ENCODE data around the gene DDX41. TPM values are rescaled to one million over a fixed set of nuclear protein-coding genes. Genes with fewer than 3 reads are reported as not detected.

The DDX41 gene
- total RNA-seq, 1 experiment from 2014 or later = 269 TPM

DNA sequence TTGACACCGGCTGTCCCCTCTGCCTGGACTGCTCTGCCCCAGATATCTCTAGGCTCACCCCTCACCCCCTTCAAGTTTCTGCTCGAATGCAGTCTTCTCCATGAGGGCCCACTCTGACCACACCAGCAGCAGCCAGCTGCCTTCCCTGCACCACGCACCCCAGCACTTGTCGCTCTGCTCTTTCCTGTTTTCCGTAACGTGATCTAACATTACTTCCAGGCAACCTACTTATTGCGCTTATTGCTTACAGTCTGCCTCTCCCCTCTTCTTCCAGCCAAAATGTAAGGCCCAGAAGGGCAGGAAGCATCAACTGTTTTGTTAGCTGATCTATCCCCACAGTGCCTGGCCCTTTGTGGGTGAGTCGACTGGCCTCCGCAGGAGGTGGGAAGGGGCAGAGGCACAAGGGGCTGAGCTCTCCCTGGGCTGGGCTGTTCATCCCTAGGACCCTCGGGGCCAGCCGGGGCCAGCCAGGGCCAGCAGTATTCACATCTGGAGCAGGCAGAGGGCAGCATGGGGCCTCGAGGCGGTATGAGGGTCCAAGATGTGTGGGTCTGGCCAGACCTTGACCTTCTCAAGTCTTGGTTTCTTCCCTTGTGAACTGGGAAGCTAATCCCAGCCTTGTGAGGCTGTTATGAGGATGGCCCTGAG lies 31.7 kb downstream of the DDX41 start:
- DNase-seq (ENCODE audit: low spot score) = no peak

- DNase-seq (ENCODE audit: low spot score) = no peak
Measured at GRCh38 chr5:177483994-177484901, 32.5 kb downstream of the DDX41 start.

DNA sequence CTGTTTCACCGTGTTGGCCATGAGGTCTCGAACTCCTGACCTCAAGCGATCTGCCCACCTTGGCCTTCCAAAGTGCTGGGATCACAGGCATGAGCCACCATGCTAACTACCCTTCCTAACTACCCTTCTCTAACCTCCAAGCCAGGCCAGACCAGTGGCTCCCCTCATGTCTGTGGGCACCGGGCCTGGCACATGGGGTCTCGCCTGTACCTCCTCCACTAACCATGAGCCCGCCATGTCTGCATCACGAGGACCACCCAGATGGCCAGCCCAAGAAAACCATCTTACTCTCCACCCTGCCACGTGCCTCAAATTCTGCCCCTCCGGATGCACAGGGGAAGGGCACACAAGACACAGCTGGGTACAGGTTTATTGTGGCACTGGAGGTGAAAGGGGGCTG lies 33.7 kb downstream of the DDX41 start:
- DNase-seq (ENCODE audit: low spot score) = no peak

DNA sequence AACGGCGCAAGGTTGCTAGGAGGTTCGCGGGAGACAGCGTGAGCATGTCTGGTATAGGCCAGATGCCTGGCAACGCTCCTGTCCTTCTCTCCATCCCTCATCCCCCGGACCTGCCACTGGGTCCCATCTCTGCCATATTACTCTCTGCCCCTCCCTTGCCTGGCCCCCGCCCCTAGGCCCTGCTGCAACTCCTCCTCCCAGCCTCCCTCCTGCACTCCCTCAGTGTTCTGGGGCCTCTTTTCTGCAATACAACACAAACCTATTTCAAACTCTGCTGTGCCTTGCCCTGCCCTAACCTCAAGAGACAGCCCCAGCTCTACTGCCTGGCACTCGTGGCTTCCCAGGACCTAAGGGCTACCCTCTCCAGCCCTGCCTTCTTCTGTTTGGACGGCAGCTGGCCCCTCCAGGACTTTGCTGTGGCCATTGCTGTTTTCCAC lies 34.4 kb downstream of the DDX41 start:
- DNase-seq (ENCODE audit: low spot score) = no peak

DNA sequence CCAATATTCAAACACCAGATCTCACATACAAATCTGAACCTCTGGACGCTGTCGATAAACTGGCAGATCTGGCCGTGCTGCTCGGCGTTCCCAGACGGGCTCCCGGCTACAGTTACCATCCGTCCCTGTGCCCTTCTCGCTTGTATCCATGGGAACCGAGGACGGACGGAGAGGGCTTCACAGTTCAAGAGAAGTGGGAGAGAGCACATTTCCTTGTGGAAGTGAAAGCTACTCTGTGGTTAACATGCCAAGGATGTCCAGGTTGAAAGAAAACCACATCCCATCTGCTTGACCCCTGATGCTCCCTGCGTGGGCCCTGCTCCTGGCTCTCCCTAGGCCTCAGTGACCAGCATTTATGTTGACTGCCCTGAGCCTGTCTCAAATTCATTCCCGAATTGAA lies 37.0 kb downstream of the DDX41 start:
- no peak for DNase-seq (ENCODE audit: low spot score)

- DNase-seq (ENCODE audit: low spot score) = no peak
Measured at GRCh38 chr5:177478711-177479646, 37.8 kb downstream of the DDX41 start.

DNA sequence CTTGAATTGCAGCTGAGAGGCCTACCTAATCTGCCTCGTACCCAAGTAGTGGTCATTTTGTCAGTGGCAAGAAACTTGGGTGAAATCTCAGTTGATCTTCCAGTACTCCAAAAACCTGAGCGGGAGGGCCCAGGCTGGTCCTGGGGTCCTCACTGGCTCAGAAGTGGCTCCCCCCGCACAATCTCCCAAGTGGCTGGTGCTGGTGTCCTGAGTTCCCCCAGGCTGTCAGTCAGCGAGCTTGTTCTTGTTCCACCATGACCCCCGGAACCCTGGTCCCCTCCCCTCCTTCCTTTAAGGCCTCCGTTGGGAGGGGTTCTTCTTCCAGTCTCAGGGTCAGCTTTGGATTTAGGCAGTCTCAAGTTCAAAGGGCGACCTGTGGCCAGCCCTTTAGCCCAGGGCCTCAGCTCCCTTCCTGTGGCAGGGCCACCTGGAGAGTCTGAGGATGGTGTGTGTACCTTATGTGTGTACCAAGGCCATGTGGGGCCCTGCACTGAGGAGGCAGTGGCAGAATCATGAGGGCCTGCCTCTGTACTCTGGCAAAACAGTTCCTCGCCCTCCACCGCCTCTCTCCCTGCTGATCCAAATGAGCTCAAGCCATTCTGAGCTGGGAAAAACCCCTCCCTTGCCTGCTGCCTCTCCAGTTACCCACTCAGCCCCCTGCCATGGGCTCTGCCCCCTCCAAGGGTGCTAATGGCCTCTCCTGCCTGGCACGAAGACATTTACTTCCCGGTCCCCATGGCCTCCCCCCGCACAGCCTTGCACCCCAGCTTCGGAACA lies 38.9 kb downstream of the DDX41 start:
- no peak for DNase-seq (ENCODE audit: low spot score)

- DNase-seq (ENCODE audit: low spot score) = no peak
Measured at GRCh38 chr5:177476531-177477233, 40.1 kb downstream of the DDX41 start.

DNA sequence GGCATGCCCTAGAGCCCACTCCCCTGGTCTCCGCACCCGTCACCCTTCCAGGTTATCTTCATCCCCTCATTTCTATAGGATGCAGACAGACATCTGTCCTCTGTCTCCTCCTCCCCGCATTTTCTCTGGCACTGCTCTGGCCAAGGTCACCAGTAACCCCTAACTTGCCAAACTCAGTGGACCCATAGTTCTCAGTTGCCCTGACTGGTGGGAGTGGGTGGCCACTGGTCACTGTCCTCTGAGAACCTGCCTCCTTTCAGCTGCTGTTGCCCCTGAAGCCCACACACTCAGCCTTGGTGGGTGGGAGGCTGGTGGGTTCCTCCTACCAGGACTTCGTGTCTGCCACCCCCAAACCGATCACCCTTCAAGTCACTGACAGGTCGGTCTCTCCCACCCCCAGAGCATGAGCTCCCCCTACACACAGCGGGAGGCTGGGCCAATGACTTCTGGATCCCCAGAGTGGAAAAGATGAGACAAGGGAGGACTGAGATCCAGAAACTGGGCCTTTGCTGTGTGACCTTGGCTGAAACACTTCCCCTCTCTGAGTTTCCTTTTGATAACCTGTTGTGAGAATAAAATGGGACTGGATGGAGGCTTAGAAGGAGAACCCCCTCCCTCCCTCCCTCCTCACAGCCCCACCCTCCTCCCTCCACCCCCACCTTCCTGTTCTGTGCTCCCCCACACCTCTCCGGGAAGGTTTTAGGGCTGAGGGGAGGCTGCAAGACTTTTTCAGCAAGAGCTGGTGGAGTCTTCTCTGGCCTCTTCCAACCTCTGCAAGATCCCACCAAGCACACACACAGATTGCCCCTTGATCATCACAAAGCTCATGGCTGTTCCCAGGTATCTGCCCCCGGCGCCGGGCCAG lies 41.0 kb downstream of the DDX41 start:
- DNase-seq (ENCODE audit: low spot score) = no peak

GRCh38 chr5:177474846-177475562 lies 41.8 kb downstream of the DDX41 start:
- no peak for DNase-seq (ENCODE audit: low spot score)

DNA sequence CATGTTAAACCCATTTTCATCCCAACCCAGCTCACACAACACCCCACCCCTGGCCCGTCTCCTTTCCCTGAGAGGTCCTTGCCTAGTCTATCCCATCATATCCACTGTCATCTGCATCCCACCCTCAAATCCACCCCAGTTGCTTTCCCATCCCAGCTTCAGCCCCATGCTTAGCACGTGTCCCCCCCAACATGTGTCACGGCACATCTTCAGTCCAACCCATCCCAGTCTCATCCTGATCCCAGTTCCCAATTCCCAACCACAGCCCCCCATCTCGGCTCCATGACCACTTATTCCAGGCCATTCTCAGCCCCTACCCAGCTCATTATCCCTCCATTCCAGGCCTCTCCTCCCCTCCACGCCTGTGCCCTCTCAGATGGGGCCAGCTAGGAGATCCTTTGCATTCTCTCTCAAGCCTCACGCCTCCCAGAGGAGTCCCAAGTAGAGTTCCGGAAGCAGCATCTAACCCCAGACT lies 42.7 kb downstream of the DDX41 start:
- no peak for DNase-seq (ENCODE audit: low spot score)

- no peak for DNase-seq (ENCODE audit: low spot score)
Measured at GRCh38 chr5:177473443-177474001, 43.2 kb downstream of the DDX41 start, which contains the start of gene DBN1. Gene DBN1 (minus strand): TSS chr5:177473634. CDS start chr5:177473521, 113 bp downstream.

DNA sequence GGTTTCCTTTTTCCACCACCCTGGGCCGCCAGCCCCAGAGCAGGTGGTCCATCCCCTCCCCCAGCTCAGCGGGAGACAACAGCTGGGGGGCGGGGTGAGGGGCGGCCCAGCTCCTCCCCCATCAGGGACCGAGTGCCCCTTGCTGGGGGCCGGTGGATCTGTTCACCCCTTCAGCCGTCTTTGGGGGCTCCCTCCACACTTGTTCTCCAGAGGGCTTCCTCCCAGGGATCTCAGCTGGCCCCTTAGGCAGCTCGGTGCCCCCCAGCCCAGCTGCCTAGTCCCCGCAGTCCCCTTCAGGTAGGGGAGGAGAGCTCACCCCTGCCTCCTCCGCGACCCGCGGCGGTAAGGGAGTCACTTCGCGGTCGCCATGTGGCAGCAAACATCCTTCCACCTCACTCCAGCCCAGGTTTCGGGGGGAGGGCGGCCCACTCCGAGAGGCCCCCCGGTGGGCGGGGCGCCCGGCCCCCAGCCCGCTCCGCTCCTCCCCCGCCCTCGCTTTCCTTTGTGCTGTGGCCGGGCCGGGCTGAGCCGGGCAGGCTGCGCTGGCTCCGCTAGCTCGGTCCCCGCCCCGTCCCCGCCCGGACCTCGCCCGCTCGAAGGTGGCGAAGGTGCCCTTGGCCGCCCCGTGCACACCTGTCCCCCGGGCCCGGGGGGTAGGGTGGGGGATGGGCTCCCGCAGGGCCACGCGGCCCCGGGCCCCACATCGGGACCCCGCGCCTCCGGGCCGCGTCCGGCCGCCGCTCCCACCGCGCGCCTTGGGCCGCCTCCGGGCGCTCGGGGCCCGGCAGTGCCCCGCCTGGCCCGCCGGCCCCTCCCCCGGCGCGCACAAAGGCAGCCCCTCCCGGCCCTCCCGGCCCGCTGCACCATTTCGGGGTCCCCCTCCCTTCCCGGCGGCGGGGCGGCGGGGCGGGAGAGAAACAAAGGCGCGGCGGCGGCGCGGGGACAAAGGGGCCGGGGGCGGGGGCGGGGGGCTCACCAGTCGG lies 44.0 kb downstream of the DDX41 start:
- no peak for DNase-seq (ENCODE audit: low spot score)

DNA sequence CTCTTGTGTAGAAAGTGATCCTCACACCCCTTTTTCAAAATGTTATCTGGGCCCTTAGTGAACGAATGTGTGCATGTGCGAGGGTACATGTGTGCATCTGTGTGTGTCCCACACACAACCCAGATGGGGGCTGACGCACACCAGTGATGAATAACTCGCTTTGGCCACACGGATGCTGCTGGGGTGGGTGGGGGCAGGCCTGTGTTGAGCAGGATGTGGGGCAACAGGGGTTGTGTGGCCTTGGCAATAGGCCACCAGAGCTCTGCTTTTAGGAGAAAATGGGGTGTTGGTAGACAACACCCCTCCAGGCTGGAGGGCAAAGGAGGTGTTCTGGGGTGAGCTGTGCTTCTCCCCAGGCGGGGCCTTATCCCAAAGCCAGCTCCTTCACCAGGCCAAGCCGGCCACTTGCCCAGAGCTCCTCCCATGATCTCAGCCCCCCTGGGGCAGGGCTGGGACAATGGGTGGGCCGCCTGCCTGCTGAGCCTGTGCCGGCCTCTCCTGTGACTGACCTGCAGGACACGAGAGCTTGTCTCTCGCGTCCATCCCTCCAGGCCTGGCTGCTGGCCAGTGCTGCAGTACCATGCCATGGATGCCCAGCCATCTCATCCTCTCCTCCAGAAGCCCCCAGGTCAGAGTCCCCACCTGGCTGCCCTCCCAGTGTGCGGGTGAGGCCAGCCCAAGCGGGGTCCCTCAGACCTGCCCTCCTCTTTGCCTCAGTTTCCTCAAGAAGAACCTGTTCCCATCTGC lies 45.0 kb downstream of the DDX41 start:
- DNase-seq (ENCODE audit: low spot score) = no peak

DNA sequence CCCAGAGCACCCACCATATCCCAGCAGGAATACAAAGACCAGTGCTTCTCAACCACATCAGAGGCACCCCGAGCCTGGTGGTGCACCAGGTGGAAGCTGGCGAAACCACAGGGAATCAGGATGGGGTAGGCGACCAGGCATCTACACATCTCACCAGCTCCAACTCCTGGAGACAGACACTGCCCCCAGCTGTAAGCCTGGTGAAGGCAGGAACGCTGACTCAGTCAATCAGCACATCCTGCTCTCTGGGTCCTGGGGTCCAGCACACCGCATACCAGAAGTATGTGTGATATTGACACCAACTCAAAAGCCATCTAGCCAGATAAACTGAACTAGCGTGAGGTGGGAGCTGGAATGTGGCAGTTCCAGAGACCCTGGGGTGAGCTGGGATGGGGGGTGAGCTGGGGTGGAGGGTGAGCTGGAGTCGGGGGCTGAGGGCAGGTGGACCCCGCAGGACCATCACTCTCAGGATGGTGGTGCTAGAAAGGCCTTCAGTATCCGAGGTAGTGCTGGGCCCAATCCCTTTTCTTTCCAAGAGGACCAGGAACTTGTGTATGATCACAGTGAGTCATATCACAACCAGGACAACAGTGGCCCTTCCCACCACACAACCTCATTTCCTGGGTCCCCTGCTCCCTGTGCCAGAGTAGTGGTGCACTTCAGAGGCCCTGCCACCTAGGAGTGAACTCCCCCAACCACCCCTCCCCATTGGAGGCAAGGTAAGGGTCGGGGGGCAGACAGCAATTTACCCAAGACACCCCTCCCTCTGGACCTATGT lies 45.8 kb downstream of the DDX41 start:
- no peak for DNase-seq (ENCODE audit: low spot score)

Measured in HT-29 (cell line).